Lung (tissue), 12 donors: ENCODE data around the gene TUBA1C. TPM values are rescaled to one million over a fixed set of nuclear protein-coding genes. Genes with fewer than 3 reads are reported as not detected.
A peak's percentile ranks its signal among the peaks of the same experiment; 100 is the strongest.

Source experiments
- ATAC-seq: fragments of 200-7000 bp; cut with Tn5 transposase; one replicate; pipeline ENCODE4 v1.9.1; 2020; ENCODE audit warnings: moderate number of reproducible peaks; ENCODE audit not compliant: insufficient read depth, low FRiP score
- DNase-seq, 3 donors: peaks; one replicate each; pipeline ENCODE4 v3.0.0-alpha.2; 2013 to 2017
- H3K27ac ChIP-seq, 2 donors: one replicate each; pipeline ENCODE4 v1.5.1; 2013; ENCODE audit warnings: mild to moderate bottlenecking in 2 of 2, moderate library complexity in 2 of 2, control low read depth in 1 of 2, inconsistent platforms in 1 of 2, low read depth in 1 of 2, low read length in 1 of 2
- H3K27me3 ChIP-seq, 3 donors: one replicate each; pipeline ENCODE4 v1.5.1; 2013; ENCODE audit warnings: low read length in 2 of 3; ENCODE audit not compliant: control insufficient read depth in 3 of 3, insufficient read depth in 3 of 3
- H3K36me3 ChIP-seq, 4 donors: one replicate each; pipeline ENCODE4 v1.5.1; 2013; ENCODE audit warnings: low read length in 4 of 4, mild to moderate bottlenecking in 1 of 4, moderate library complexity in 1 of 4; ENCODE audit not compliant: control insufficient read depth in 4 of 4, insufficient read depth in 4 of 4
- H3K4me1 ChIP-seq, 5 donors: one replicate each; pipeline ENCODE4 v1.5.1; 2013; ENCODE audit warnings: low read length in 5 of 5, mild to moderate bottlenecking in 2 of 5, moderate library complexity in 1 of 5; ENCODE audit not compliant: control insufficient read depth in 5 of 5, insufficient read depth in 5 of 5
- H3K4me3 ChIP-seq: one replicate; pipeline ENCODE4 v1.5.1; 2013; ENCODE audit warnings: mild to moderate bottlenecking, control low read depth, moderate library complexity
- H3K9ac ChIP-seq, 2 donors: one replicate each; pipeline ENCODE4 v1.5.1; 2013; ENCODE audit warnings: low read length in 2 of 2, control low read depth in 1 of 2; ENCODE audit not compliant: insufficient read depth in 1 of 2
- H3K9me3 ChIP-seq, 4 donors: one replicate each; pipeline ENCODE4 v1.5.1; 2013; ENCODE audit warnings: low read length in 3 of 4, mild to moderate bottlenecking in 1 of 4, moderate library complexity in 1 of 4; ENCODE audit not compliant: control insufficient read depth in 4 of 4, insufficient read depth in 3 of 4
- WGBS, 2 donors: extraction: QIAGEN DNeasy Blood & Tissue Kit; methylation state at CpG; one replicate each; pipeline ENCODE4 v1.1.7; 2013; 5-methylcytosine and 5-hydroxymethylcytosine counted together
- polyA plus RNA-seq, 2 donors: library from polyadenylated mRNA; stranded (reverse); fragments of 200-250 nt; gene quantifications; one replicate each; pipeline ENCODE4 v1.2.1, GENCODE V29; 2013
- total RNA-seq, 2 donors: library from RNA; depleted of rRNA in 1 of 2; stranded (reverse); fragments of >200 nt in 1 of 2; gene quantifications; one replicate each; pipeline ENCODE4 v1.2.1, GENCODE V29; 2014 to 2021
- TF ChIP-seq, protein P1 (sequence below): IDR thresholded peaks from 2 replicates; pipeline ENCODE4 v1.5.1; 2012; ENCODE audit warnings: mild to moderate bottlenecking; ENCODE audit errors: control extremely low read depth, extremely low read depth
- donor health status: control.
- donor health status: control.
- donor health status: Bipolar disorder and iron deficiency.
- donor health status: healthy.
- donor health status: DM: yes; HTN: yes; CAD: no.

The TUBA1C gene
- total and polyA plus RNA-seq, 4 donors: 54.3 to 593 (median 201) TPM

DNA sequence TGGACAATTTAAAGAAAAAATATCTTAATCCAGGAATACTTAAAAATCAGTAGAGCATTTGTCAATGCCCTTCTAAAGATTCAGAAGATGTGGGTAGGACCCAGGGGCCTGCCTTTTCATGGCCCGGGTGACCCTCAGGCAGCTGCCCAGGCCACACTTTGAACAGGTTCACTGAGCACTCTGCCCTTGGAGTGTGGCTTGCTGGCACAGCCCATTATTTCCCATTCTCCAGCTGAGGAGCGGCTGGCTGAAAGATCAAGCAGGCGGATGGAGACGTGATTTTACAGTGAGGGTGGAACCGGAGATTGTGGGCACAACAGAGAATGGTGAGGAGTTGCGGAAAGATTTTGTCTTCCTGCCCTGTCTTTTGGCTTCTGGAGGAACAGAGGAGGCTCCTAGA lies 23.0 kb downstream of the TUBA1C start:
- H3K9me3 ChIP-seq: peaks cover 0 to 2% (median 0%) of the 10 kb centered on the region in 4 donors
- no peak overlapping the region for H3K9ac ChIP-seq
- TF ChIP-seq, protein P1, sequence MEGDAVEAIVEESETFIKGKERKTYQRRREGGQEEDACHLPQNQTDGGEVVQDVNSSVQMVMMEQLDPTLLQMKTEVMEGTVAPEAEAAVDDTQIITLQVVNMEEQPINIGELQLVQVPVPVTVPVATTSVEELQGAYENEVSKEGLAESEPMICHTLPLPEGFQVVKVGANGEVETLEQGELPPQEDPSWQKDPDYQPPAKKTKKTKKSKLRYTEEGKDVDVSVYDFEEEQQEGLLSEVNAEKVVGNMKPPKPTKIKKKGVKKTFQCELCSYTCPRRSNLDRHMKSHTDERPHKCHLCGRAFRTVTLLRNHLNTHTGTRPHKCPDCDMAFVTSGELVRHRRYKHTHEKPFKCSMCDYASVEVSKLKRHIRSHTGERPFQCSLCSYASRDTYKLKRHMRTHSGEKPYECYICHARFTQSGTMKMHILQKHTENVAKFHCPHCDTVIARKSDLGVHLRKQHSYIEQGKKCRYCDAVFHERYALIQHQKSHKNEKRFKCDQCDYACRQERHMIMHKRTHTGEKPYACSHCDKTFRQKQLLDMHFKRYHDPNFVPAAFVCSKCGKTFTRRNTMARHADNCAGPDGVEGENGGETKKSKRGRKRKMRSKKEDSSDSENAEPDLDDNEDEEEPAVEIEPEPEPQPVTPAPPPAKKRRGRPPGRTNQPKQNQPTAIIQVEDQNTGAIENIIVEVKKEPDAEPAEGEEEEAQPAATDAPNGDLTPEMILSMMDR: no peak
- H3K4me1 ChIP-seq: peaks cover 0 to 6% (median 0%) of the 10 kb centered on the region in 5 donors
- WGBS, 2 donors: 52 to 54% methylated on average over 6 of the region's 6 CpGs
- H3K27me3 ChIP-seq: peaks cover 0 to 17% (median 0%) of the 10 kb centered on the region in 3 donors
- H3K36me3 ChIP-seq: no peaks in the 10 kb centered on the region
- no peak overlapping the region for H3K27ac ChIP-seq
- H3K4me3 ChIP-seq: no peak overlapping the region
- ATAC-seq (no peak), DNase-seq (no peak)

DNA sequence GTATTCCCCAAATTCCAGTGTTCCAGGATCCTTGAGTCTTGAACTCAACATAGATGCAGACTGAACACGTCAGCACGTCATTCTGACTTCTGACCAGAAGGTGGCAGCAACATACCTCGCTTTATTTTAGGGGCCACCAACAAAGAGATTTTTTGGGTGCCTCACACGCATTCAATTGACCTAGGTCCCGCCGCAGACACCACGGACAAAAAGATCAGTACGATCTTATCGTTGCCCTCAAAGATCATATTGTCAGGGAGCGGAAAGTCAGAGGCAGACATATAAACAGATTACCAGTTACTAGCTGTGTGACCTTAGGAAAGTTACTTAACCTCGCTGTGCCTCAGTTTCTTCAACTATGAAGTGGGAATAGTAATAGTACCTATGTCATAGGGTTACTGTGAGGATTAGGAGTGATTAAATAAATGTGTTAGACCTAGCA lies 23.6 kb downstream of the TUBA1C start:
- TF ChIP-seq, protein P1: peak; percentile 79
- Histone ChIP-seq H3K4me1 (peaks cover 0 to 12% (median 2%) of the 10 kb centered on the region in 5 donors), H3K9me3 (peaks cover 0 to 2% (median 0%) of the 10 kb centered on the region in 4 donors), H3K9ac (no peak overlapping the region), H3K27ac (no peak overlapping the region), H3K36me3 (no peaks in the 10 kb centered on the region), H3K4me3 (no peak overlapping the region), H3K27me3 (peaks cover 0 to 21% (median 0%) of the 10 kb centered on the region in 3 donors)
- ATAC-seq (no peak), DNase-seq (peak; percentile 70 to 74 (median 74))
- 11% methylated on average over 11 of the region's 11 CpGs for WGBS, 2 donors

DNA sequence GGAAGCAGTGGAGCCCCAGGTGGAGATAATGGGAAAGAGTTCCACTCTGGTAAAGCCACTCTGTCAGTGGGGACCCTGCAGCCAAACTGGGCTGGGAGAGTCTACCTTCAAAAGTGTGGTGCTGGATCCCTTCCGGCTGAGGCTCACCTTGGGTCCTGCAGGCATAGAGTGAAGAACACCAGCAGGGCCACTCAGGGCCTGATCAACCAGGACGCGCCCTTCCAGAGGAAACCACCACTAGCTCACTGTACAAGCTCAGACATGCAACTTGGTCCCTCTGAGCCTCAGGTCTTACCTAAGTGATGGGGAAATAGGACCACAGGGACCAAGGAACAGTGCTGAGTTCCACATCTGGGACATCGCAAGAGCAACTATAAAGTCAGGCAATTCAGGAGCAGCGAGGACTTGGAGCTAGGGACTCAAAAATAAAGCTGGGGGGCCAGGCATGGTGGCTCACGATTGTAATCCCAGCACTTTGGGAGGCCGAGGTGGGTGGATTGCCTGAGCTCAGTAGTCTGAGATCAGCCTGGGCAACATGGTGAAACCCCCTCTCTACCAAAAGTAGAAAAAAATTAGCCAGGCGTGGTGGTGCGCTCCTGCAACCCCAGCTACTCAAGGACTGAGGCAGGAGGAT lies 24.2 kb downstream of the TUBA1C start:
- H3K27me3 ChIP-seq: peaks cover 0 to 24% (median 0%) of the 10 kb centered on the region in 3 donors
- no peak overlapping the region for H3K4me3 ChIP-seq
- ATAC-seq (no peak), DNase-seq (no peak)
- H3K4me1 ChIP-seq: peaks cover 0 to 17% (median 6%) of the 10 kb centered on the region in 5 donors
- TF ChIP-seq, protein P1: no peak
- WGBS, 2 donors: 80 to 85% methylated on average over 9 of the region's 9 CpGs
- no peak overlapping the region for H3K9ac ChIP-seq
- no peaks in the 10 kb centered on the region for H3K36me3 ChIP-seq
- no peak overlapping the region for H3K27ac ChIP-seq
- H3K9me3 ChIP-seq: peaks cover 0 to 2% (median 0%) of the 10 kb centered on the region in 4 donors
